ENCODE results near the gene MUC3A.

- TF ChIP-seq CTCF (tag by site-specific recombination; IDR thresholded peaks at IDR 0.05) (no peak), ZNF202 (tag by site-specific recombination; IDR thresholded peaks at IDR 0.05; ENCODE audit: borderline replicate concordance) (no peak), ZSCAN4 (tag by site-specific recombination; IDR thresholded peaks at IDR 0.05) (no peak), ZSCAN23 (tag by site-specific recombination; IDR thresholded peaks at IDR 0.05) (no peak), YY1 (tag by site-specific recombination; IDR thresholded peaks at IDR 0.05) (no peak), ZNF398 (tag by site-specific recombination; IDR thresholded peaks at IDR 0.05) (no peak)
Observed at GRCh38 chr7:100943693-100944092, 5.6 kb upstream of the MUC3A start.

Data from HEK293 (cell line).